Ecto neural progenitor cell (in vitro differentiated cells): ENCODE data around the gene RABL6.
"Not testable (repeated sequence)": the region's sequence is repeated elsewhere in the genome, so short reads cannot be mapped to it uniquely, and the experiment has no call there.

ENCODE experiments used
- DNase-seq: peaks from one replicate; pipeline ENCODE4 v3.0.0-alpha.2; 2018; ENCODE audit warnings: low spot score

RABL6 gene

GRCh38 chr9:136794281-136794999 lies 13.3 kb upstream of the RABL6 start:
- no peak for DNase-seq

DNA sequence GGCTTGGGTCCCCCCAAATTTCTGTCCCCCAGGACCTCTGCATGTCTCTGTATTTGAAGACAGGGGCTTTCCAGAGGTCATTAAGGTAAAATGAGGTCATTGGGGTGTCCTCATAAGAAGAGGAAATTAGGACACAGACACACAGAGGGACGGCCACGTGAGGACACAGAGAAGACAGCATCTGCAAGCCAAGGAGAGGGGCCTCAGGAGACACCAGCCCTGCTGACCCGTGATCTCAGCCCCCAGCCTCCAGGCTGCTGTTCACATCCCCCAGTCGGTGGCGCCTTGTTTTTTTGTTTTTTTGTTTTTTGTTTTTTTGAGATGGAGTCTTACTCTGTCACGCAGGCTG lies 12.8 kb upstream of the RABL6 start:
- no peak for DNase-seq

GRCh38 chr9:136796238-136796774 lies 11.4 kb upstream of the RABL6 start, which contains the start of gene CCDC183:
TSS of gene CCDC183 (plus strand) at chr9:136796338. CDS start at chr9:136796398, 60 bp downstream.
- DNase-seq, result no peak

DNA sequence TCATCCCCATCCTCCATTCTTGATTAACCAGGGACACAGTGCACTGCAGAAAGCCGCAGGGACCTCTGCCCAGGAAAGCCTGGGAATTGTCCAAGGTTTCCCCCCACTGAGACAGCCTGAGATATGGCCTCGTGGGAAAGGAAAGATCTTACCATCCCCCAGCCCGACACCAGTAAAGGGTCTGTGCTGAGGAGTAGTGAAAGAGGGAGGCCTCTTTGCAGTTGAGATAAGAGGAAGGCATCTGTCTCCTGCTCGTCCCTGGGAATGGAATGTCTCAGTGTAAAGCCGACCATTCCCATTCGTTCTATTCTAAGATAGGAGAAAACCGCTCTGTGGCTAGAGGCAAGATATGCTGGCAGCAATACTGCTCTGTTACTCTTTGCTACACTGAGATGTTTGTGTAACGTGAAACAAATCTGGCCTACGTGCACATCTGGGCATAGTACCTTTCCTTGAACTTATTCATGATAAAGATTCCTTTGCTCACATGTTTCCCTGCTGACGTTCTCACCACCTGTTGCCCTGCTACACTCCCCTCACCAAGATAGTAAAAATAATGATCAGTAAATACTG lies 10.9 kb upstream of the RABL6 start:
- DNase-seq, result not testable (repeated sequence)

DNA sequence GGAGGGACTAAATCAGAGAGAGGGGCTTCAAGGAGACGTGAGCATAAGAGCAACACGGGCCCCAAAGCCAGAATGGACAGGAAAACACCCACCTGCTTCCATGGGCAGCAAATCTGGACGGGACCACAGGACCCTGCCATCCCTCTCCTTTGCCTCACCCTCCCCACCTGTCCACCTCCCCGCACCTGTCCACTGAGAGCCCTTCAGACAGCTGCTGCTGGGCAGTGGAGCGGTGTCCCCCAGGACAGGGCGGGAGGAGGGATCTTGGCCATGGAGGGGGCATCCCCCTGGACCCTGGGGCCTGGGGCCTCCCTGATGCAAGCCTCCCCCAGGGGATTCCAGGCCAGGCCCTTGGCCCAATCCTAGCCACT lies 9.1 kb upstream of the RABL6 start:
- no peak for DNase-seq

GRCh38 chr9:136799079-136799853 lies 8.5 kb upstream of the RABL6 start:
- no peak for DNase-seq

DNA sequence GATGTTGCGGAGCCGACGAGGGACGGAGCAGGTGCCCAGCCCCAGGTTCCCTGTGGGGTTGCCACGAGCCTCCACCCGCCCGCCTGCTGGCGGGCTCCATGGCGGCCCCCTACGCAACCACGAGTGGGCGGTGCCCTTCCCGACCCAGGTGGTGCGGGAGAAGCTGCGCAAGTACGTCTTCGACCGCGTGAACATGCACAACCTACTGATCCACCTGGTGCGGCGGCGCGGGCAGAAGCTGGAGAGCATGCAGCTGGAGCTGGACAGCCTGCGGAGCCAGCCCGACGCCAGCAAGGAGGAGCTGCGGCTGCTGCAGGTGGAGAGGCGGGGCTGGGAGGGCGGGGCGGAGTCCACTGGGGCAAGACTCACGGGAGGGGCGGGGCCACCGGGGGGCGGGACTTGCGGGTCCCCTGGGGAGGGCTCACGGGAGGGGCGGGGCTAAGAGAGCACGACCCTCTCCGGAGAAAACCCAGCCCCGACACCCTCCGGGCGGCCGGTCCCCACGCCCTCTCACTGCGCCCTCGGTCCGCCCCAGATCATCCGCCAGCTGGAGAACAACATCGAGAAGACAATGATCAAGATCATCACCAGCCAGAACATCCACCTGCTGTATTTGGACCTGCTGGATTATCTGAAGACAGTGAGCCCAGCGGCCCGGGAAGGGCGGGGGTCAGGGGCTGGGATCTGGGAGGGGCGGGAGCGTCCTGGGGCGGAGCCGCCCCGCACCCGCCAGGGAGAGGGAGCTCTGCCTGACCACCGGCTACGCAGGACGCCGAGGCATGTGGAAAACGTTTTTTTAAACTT lies 7.7 kb upstream of the RABL6 start:
- peak; percentile 96 for DNase-seq

DNA sequence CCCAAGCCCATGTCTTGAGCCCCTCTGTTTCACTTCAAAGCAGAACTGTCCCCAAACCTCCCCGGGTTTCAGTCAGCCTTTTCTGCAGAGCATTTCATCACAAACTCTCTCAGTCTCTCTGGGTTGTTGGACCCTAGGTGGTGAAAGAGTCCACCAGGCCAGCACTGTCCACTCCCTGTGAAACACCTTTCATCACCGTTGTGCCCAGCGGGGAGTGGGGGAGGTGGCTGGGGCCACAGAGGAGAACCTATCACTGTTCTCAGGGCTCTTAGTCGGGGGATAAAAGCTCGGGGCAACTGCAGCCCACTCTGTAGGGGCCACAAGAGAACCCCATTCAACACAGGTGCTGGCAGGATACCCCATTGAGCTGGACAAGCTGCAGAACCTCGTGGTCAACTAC lies 5.4 kb upstream of the RABL6 start:
- DNase-seq, result no peak

DNA sequence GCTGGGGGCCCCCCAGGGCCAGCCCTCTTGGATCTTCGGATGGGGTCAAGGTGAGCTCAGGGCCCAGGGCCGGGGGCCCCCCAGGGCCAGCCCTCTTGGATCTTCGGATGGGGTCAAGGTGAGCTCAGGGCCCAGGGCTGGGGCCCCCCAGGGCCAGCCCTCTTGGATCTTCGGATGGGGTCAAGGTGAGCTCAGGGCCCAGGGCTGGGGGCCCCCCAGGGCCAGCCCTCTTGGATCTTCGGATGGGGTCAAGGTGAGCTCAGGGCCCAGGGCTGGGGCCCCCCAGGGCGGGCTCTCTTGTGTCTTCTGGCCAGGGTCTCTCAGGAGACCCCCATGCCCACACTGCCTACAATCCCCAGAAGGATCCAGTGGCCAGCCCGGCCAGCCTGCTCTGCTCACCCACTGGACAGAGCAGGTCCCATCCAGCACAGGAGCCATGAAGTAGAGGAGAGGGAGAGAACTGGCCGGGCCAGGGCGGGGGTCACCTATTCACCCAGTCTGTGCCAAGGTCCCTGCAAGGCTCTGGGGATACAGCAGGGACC lies 4.7 kb upstream of the RABL6 start:
- not testable (repeated sequence) for DNase-seq

DNA sequence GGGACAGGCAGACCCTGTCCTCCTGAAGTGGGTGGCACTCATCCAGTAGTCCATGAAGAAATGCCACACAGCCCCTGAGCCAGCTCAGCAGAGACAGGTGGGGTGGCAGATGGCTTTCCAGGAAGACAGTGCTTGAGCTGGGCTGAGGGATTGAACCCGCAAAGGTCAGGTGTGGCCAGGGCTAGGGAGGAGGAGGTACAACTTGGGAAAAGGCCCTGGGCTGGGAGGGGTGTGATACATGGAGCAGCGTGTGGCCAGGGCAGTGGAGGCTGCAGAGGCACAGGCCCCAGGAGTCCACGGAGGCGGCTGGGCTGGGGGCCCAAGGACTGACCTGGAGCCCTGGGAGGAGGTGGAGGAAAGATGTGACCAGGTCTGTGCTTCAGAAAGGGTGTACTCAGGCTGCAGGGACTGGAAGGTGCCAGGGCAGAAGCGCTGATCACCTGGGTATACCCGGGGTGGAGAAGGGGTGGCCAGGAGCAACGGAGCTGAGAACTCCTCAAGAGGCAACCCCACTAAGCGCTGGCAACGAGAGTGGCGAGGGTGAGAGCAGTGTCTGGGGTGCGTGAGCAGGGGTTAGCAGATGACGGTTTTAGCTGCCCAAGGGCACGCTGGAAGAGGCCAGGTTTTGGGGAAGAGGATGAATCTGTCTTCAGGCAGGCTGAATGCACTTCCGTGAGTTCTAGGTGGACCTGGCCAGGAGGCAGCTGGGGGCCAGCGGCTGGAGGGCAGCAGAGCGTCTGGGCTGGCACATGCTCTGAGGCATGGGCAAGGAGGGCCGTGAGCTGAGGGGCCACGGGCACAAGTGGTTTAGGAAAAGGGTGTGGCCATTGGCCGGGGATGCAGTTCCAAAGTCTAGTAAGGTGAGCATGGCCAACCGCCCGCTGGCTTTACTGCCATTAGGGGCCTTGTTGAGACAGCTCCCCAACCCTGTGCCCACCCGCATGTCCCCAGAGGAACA lies 3.9 kb upstream of the RABL6 start:
- DNase-seq, result peak; percentile 47

- peak; percentile 44 for DNase-seq
Measured at GRCh38 chr9:136804509-136805206, 3.1 kb upstream of the RABL6 start.

GRCh38 chr9:136805207-136805740 lies 2.5 kb upstream of the RABL6 start:
- DNase-seq, result no peak

GRCh38 chr9:136806067-136806466 lies 1.7 kb upstream of the RABL6 start:
- peak; percentile 44 for DNase-seq

GRCh38 chr9:136806631-136807201 lies 1.0 kb upstream of the RABL6 start:
- DNase-seq, result no peak

DNA sequence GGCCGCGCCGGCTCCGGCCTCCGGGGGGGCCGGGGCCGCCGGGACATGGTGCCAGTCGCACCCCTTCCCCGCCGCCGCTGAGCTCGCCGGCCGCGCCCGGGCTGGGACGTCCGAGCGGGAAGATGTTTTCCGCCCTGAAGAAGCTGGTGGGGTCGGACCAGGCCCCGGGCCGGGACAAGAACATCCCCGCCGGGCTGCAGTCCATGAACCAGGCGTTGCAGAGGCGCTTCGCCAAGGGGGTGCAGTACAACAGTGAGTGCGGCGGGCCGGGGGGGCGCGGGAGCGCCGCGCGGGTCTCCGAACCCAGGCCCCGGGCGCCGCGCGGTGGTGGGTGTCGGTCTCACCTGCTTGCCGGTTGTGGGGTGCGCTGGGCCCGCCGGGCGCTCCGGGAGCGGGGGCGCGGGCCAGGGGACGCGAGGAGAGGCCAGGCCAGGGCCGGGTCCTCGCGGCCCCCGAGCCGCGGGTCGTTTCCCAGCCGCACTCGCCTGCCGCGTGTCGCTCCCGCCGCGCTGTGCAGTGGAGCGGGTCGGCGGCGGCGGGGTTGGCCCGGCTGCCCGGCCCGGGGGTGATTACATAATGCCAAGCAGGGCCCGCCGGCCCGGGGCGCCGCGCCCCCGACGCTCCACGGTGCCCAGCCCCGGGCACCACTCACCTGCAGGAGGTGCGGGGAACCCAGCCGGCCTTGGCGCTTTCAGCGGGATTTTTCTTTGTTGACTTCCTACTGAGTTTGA lies 492 bp downstream of the RABL6 start:
- DNase-seq, result peak; percentile 70

DNA sequence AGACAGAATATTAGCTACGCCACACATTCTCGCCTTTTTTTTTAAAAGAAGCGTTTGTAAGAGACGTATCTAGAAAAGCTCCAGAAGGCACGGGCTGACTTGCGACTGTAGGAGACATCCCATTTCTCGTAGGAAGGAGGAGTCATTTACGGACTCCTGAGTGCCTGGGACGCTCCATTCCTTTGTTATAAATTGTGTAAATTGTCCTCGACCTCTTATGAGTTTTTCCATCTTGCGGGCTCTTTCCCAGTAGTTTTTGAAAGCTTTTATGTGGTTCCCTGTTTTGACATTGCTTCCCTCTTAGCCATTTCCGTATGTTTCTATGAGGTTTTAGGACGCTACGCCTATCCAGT lies 1.0 kb downstream of the RABL6 start:
- no peak for DNase-seq

DNA sequence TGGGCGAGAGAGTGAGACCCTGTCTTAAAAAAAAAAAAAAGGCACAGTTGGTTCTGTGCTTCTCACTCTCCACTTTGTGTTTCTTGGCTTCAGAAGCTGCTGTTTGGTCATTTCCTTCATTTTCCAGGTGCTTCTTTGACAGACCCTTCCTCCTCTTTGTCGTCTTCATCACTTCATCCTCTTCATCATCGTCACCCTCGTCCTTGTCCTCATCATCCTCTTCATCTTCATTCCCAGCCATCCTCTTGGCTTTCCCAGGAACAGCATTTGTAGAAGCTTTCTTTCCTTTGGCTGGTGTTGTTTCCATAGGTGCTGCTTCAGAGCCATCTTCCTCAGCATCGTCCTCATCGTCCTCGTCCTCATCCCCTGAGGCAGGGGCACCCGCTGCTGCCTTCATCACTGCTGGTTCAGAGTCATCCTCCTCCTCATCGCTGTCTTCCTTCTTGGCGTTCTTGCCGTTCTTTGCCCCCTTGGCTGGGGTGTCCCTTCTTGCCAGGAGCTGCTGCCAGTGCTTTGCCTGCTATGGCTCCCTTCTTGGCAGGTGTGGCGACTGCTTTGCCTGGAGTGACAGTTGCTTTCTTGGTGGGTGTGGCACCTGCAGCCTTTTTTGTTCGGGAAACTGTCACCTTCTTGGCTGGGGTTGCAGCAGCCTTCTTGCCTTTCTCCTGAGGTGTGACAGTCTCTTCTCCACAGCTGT lies 7.1 kb downstream of the RABL6 start:
- no peak for DNase-seq

GRCh38 chr9:136815422-136815782 lies 7.7 kb downstream of the RABL6 start:
- no peak for DNase-seq
